ENCODE results near the gene SMPD2. TPM values are rescaled to one million over a fixed set of nuclear protein-coding genes. Genes with fewer than 3 reads are reported as not detected.

The SMPD2 gene
- total and polyA plus RNA-seq, 2 donors (not counting 3 experiments of a cell fraction or from before 2014, with no cell fraction given) = 6.9 to 10.0 TPM

DNA sequence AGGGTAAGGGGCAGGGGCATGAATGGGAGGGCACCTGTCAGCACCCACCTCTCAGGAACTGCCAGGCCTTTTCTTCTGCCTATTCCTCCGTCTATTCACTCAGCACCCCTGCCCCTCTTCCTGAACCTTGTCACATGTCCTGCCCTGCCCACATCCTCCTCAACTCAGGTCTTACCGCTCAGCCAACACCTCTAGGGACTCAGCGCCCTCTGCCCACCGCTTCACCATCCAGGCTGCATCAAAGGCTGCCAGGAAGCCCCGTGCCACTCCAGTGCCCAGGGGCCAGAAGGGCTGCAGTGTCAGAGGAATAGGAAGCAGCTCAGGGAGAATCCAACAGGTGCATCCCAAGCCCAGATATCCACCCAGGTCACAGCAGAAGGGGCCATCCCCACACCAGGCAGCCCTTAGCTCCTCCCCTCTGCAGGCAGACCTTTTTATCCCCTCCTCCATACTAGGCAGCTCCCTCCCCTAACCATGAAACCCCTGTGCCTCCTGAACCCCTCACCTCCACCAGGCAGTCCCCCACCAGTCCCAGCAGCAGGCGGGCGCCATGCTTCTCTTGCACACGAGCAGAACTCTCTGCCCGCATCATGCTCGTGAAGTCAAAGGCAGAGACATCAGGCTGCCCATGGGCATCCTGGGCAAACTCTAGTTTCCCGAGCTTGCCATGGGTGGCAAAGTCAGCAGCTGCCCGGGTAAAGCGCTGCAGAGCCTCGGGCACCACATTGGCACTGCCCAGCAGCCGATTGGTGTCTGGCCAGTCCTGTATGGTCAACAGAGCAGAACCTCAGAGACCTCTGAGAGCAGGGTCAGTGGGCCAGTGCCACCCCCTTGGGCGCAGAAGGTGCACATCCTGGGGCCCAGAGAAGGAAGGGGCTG, 9.5 kb downstream of the SMPD2 start:
- no peak overlapping the region for H3K4me2 ChIP-seq (ENCODE audit: insufficient read depth, low read length)
- H3K4me3 ChIP-seq (replicated peaks in 1 of 3; ENCODE audit: insufficient read depth in 1 of 3, low read depth in 1 of 3, low read length in 3 of 3) = no peak overlapping the region
- peaks cover 0 to 4% of the 10 kb centered on the region in 2 experiments for H3K36me3 ChIP-seq (ENCODE audit: control insufficient read depth in 2 of 2, extremely low read depth in 1 of 2, insufficient read depth in 2 of 2, low read length in 2 of 2)
- ChIA-PET CTCF (interaction anchor here (1.7 kb wide), 1 partner anchor 9 kb away, joined by 6 read pairs; the partner anchor contains the start of genes PPIL6 and SMPD2), POLR2A (no interaction called here)
- TF ChIP-seq, protein P1, sequence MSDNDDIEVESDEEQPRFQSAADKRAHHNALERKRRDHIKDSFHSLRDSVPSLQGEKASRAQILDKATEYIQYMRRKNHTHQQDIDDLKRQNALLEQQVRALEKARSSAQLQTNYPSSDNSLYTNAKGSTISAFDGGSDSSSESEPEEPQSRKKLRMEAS (IDR thresholded peaks at IDR 0.05; ENCODE audit: insufficient read depth, insufficient read length) = no peak
- TF ChIP-seq POLR2AphosphoS5 (IDR thresholded peaks at IDR 0.05; ENCODE audit: insufficient read depth, low read depth, low read length) (no peak), EZH2 (IDR thresholded peaks at IDR 0.05; ENCODE audit: borderline replicate concordance, low read depth, low read length, severe bottlenecking) (no peak), POLR2A (IDR thresholded peaks at IDR 0.05; ENCODE audit: low read depth, low read length) (no peak), GATA2 (IDR thresholded peaks at IDR 0.05; ENCODE audit: insufficient read depth, insufficient read length, low read depth, low read length) (no peak), FOS (IDR thresholded peaks at IDR 0.05; ENCODE audit: borderline replicate concordance, insufficient read depth, low read length) (no peak), JUN (IDR thresholded peaks at IDR 0.05; ENCODE audit: borderline replicate concordance, insufficient read depth, insufficient read length, low read depth) (no peak), MYC (IDR thresholded peaks at IDR 0.05; ENCODE audit: low read depth, low read length) (no peak)
- TF ChIP-seq, protein P2, sequence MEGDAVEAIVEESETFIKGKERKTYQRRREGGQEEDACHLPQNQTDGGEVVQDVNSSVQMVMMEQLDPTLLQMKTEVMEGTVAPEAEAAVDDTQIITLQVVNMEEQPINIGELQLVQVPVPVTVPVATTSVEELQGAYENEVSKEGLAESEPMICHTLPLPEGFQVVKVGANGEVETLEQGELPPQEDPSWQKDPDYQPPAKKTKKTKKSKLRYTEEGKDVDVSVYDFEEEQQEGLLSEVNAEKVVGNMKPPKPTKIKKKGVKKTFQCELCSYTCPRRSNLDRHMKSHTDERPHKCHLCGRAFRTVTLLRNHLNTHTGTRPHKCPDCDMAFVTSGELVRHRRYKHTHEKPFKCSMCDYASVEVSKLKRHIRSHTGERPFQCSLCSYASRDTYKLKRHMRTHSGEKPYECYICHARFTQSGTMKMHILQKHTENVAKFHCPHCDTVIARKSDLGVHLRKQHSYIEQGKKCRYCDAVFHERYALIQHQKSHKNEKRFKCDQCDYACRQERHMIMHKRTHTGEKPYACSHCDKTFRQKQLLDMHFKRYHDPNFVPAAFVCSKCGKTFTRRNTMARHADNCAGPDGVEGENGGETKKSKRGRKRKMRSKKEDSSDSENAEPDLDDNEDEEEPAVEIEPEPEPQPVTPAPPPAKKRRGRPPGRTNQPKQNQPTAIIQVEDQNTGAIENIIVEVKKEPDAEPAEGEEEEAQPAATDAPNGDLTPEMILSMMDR (IDR thresholded peaks at IDR 0.05; ENCODE audit: extremely low read depth in 1 of 2, insufficient read depth in 1 of 2, low read depth in 1 of 2, low read length in 2 of 2) = no peak
- H3K9me3 ChIP-seq (replicated peaks; ENCODE audit: control insufficient read depth, insufficient read depth, low read length) = no peaks in the 10 kb centered on the region
- no TSS peak for BruUV-seq (replicated peaks)
- H3K4me1 ChIP-seq (ENCODE audit: control insufficient read depth, extremely low read depth, insufficient read depth, low read length) = no peaks in the 10 kb centered on the region
- FAIRE-seq (no peak), DNase-seq (ENCODE audit: low read depth, low spot score) (no peak)
- dilution Hi-C loops (cut with MboI; ENCODE audit: extremely low pct_ligation_motif_present, low sequenced_read_pairs) = no loop called here
- no peak overlapping the region for H3K9ac ChIP-seq (replicated peaks; ENCODE audit: extremely low read depth, insufficient read depth, low read length)
- H4K20me1 ChIP-seq (replicated peaks; ENCODE audit: control insufficient read depth, extremely low read depth, insufficient read depth, low read length) = no peaks in the 10 kb centered on the region
- H3K27me3 ChIP-seq (ENCODE audit: control insufficient read depth in 2 of 2, insufficient read depth in 2 of 2, low read length in 2 of 2) = no peaks in the 10 kb centered on the region
- intact Hi-C loops (cut with micrococcal nuclease) = no loop called here
- no peaks in the 10 kb centered on the region for H3K79me2 ChIP-seq (ENCODE audit: control insufficient read depth, insufficient read depth, low read length)
- H3K9me1 ChIP-seq (replicated peaks; ENCODE audit: control insufficient read depth, extremely low read depth, insufficient read depth, low read length) = no peaks in the 10 kb centered on the region
- no peak overlapping the region for H3K27ac ChIP-seq (ENCODE audit: insufficient read depth, low read depth, low read length)
- no peak overlapping the region for H2AFZ ChIP-seq (ENCODE audit: low read depth, low read length)

Data from endothelial cell of umbilical vein (primary cell).